Immature natural killer cell (primary cell): ENCODE measurements around the gene SLC12A8. TPM values are rescaled to one million over a fixed set of nuclear protein-coding genes. Genes with fewer than 3 reads are reported as not detected.
A peak's percentile ranks its signal among the peaks of the same experiment; 100 is the strongest.

ENCODE experiments used
- DNase-seq, 3 donors: peaks; one replicate each; pipeline ENCODE4 v3.0.0; 2022; ENCODE audit warnings: mixed read lengths in 1 of 3
- H3K27ac Mint-ChIP-seq, 6 donors: one replicate each; pipeline ENCODE4 v1.8.0; 2020; ENCODE audit warnings: mixed read lengths in 6 of 6, mild to moderate bottlenecking in 5 of 6, inconsistent platforms in 4 of 6, moderate library complexity in 3 of 6
- H3K27me3 Mint-ChIP-seq, 3 donors: one replicate each; pipeline ENCODE4 v1.8.0; 2020 to 2021; ENCODE audit warnings: low read depth in 3 of 3, mild to moderate bottlenecking in 3 of 3, mixed read lengths in 3 of 3, moderate library complexity in 3 of 3, inconsistent platforms in 1 of 3
- H3K36me3 Mint-ChIP-seq, 3 donors: one replicate each; pipeline ENCODE4 v1.8.0; 2020; ENCODE audit warnings: mixed read lengths in 3 of 3, inconsistent platforms in 2 of 3, mild to moderate bottlenecking in 2 of 3
- H3K4me1 Mint-ChIP-seq, 2 donors: one replicate each; pipeline ENCODE4 v1.8.0; 2020; ENCODE audit warnings: inconsistent platforms in 2 of 2, mild to moderate bottlenecking in 2 of 2, mixed read lengths in 2 of 2, moderate library complexity in 1 of 2
- H3K4me3 Mint-ChIP-seq, 5 donors: one replicate each; pipeline ENCODE4 v1.8.0; 2020; ENCODE audit warnings: mild to moderate bottlenecking in 5 of 5, mixed read lengths in 5 of 5, inconsistent platforms in 3 of 5, moderate library complexity in 3 of 5
- H3K9me3 Mint-ChIP-seq, 6 donors: one replicate each; pipeline ENCODE4 v1.8.0; 2020; ENCODE audit warnings: mild to moderate bottlenecking in 6 of 6, mixed read lengths in 6 of 6, inconsistent platforms in 4 of 6, moderate library complexity in 3 of 6
- polyA plus RNA-seq, 3 donors: library from polyadenylated mRNA; unstranded; fragments of 300-500 nt; fragmentation: Illumina TruSeq; gene quantifications; one replicate each; pipeline ENCODE4 v1.2.3, GENCODE V29; 2021

SLC12A8 gene
- polyA plus RNA-seq, 3 donors from 2014 or later = 0.43 to 2.8 TPM; not detected in 1

DNA sequence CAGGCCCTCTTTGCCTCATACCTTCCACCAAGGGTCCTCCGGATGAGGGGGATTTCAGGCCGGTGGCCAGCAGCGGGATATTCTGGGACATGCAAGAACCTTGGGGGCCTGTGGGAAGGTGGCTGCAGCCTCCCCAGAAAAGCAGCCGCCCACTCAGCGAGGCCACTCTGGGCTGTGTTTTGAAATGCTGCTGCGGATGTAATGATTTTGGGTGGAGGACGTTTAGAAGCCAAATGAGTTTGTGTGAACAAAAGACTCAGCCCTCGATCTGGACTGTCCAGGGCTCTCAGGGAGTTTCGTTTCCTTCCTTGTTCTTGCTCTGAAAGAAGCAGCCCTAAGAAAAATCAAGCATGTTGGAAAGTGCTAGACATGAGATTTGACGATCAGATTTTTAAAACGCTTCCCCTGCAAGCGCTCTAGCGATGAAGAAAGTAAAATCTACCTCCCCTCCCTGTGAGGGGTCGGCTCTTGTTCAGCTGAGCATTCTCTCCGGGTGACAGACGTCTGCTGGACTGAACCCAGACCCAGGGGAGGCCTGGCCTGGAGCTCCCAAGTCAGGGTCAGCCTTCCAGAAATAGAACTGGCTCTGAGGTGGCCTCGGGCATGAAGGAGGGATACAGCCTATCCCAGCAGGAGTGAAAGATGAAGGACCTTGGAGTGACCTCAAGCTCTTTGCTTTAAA, 169.7 kb downstream of the SLC12A8 start:
- Mint-ChIP-seq H3K9me3 (peaks cover 0 to 1% (median 0%) of the 10 kb centered on the region in 6 donors), H3K4me3 (no peak overlapping the region)

GRCh38 chr3:125039131-125040100, 173.1 kb downstream of the SLC12A8 start:
- H3K4me3 Mint-ChIP-seq = no peak overlapping the region
- H3K27me3 Mint-ChIP-seq = peaks cover 0 to 6% (median 2%) of the 10 kb centered on the region in 3 donors
- H3K4me1 Mint-ChIP-seq = peaks cover 75% of the 10 kb centered on the region in 2 donors
- H3K9me3 Mint-ChIP-seq = peaks cover 3 to 11% (median 6%) of the 10 kb centered on the region in 6 donors
- DNase-seq = no peak
- peak overlapping the region; percentile 12 to 68 (median 40) for H3K27ac Mint-ChIP-seq
- H3K36me3 Mint-ChIP-seq = peaks cover 5 to 14% (median 5%) of the 10 kb centered on the region in 3 donors

More for the DNA sequence above, 169.7 kb downstream of the SLC12A8 start:
- Mint-ChIP-seq H3K27ac (peak overlapping the region in 3 of 6 donors; percentile 15 to 61 (median 19)), H3K27me3 (peaks cover 0 to 1% (median 0%) of the 10 kb centered on the region in 3 donors), H3K36me3 (no peaks in the 10 kb centered on the region), H3K4me1 (peaks cover 41 to 65% of the 10 kb centered on the region in 2 donors)
- DNase-seq = no peak

DNA sequence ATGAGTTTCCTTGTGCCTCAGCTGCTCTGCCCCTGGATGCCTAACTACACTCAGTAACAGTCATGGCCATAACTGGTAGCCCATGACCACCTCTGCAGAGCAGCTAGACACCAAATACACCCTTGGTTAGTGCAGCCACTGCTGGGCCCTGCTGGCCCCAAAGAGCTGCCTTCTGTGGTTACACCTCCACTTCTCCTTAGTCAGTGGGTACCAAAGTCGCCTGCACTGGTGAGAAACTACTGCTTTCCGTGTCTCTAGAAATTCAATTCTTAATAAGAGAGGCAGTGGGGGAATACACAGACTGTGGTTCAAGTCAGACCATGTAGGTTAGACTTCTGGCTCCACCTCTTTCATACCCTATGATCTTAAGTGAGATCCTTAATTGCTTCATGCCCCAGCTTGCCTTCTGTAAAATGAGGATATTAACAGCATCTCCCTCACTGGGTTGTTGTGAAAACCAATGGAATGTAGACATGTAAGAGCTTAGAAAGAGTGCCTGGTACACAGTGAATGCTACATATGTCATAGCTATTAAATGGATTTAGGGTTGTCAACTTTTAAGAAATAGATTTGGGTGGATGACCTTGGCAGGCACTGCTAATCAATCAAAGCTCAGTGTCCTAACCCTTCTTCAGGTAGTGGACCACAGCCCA, 174.9 kb downstream of the SLC12A8 start:
- H3K4me3 Mint-ChIP-seq = peak overlapping the region in 4 of 5 donors; percentile 7 to 35 (median 17)
- peaks cover 75 to 88% of the 10 kb centered on the region in 2 donors for H3K4me1 Mint-ChIP-seq
- H3K27me3 Mint-ChIP-seq = peaks cover 0 to 4% (median 2%) of the 10 kb centered on the region in 3 donors
- H3K9me3 Mint-ChIP-seq = peaks cover 3 to 11% (median 6%) of the 10 kb centered on the region in 6 donors
- peaks cover 5 to 14% (median 5%) of the 10 kb centered on the region in 3 donors for H3K36me3 Mint-ChIP-seq
- DNase-seq = peak in 1 of 3 donors; percentile 9
- H3K27ac Mint-ChIP-seq = peak overlapping the region; percentile 54 to 85 (median 62)

DNA sequence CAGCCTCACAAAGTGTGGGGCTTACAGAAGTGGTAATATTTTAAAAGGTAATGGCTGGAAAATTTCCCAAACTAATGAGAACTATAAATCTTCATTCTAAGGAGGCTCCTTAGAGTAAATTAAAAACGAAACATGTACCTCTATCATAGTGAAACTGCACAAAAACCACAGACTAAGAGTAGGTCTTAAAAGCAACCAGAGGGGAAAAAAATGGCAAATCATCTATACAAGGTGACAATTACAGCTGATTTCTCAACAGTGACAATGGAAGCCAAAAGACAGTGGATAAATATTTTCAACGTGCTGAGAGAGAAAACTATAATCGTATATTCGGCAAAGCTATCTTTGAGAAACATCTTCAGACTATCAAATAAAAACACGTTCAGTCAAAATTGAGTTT, 177.3 kb downstream of the SLC12A8 start:
- Mint-ChIP-seq H3K4me3 (peak overlapping the region; percentile 0 to 60 (median 46)), H3K4me1 (peaks cover 78 to 94% of the 10 kb centered on the region in 2 donors), H3K36me3 (peaks cover 5 to 14% (median 5%) of the 10 kb centered on the region in 3 donors), H3K27me3 (peaks cover 0 to 4% (median 2%) of the 10 kb centered on the region in 3 donors), H3K9me3 (peaks cover 3 to 11% (median 6%) of the 10 kb centered on the region in 6 donors), H3K27ac (peak overlapping the region; percentile 50 to 91 (median 80))
- DNase-seq = peak; percentile 46 to 61 (median 47)

DNA sequence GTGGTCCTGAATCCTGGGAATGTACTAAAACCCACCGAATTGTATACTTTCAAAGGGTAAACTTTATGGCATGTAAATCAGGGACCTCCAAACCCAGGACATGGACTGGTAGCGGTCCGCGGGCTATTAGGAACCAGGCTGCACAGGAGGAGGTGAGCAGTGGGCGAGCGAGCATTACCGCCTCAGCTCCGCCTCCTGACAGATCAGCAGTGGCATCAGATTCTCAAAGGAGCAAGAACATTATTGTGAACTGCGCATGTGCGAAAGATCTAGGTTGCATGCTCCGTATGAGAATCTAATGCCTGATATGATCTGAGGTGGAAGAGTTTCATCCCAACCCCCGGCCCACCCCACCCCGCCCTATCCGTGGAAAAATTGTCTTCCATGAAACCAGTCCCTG, 178.9 kb downstream of the SLC12A8 start:
- Mint-ChIP-seq H3K27ac (peak overlapping the region in 4 of 6 donors; percentile 51 to 84 (median 79)), H3K4me3 (no peak overlapping the region), H3K36me3 (peaks cover 6 to 14% (median 10%) of the 10 kb centered on the region in 3 donors), H3K27me3 (peaks cover 0 to 4% (median 2%) of the 10 kb centered on the region in 3 donors), H3K4me1 (peaks cover 76 to 92% of the 10 kb centered on the region in 2 donors), H3K9me3 (peaks cover 3 to 11% (median 6%) of the 10 kb centered on the region in 6 donors)
- no peak for DNase-seq

DNA sequence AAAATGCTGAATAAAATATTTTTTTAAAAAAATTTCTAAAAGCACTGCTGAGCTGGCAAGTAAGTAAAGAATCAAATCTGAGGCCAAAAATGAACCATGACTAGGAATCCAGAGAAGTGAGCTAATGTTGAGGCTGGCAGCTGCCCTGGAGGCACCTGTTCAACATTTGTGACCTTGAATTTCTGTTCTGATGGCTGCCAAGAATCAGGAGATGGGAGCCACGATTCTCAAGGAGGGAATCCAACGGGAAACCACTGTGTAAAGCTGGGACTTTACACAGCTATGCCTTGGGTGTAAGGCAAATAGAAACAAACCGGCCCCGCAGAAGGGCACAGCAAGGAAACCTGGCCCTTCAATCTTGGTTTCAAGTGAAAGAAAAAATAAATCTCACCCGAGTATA, 179.4 kb downstream of the SLC12A8 start:
- Mint-ChIP-seq H3K27ac (peak overlapping the region in 5 of 6 donors; percentile 51 to 84 (median 83)), H3K27me3 (peaks cover 0 to 6% (median 2%) of the 10 kb centered on the region in 3 donors), H3K36me3 (peaks cover 11 to 18% (median 15%) of the 10 kb centered on the region in 3 donors), H3K9me3 (peaks cover 3 to 11% (median 6%) of the 10 kb centered on the region in 6 donors), H3K4me1 (peaks cover 76 to 92% of the 10 kb centered on the region in 2 donors), H3K4me3 (no peak overlapping the region)
- no peak for DNase-seq

DNA sequence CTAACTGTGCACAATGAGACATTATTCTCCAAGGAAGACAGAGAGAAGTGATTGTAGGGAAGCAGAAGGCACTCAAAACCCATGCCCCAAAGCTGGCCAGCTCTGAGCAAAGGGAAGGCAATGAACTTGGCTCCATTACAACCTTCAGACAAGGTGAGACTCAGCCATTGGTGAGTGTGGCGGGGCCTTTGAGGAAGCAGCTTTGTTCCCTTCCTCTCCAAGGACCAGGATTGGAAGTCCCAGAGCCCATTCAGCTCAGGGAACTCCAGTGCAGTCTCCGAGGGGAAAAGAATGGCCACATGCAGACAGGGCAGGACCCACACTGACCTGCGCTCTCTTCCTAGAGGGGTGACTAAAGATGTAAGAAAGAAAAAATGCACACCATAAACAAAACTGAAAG, 179.9 kb downstream of the SLC12A8 start:
- Mint-ChIP-seq H3K36me3 (peaks cover 15 to 22% (median 20%) of the 10 kb centered on the region in 3 donors), H3K4me1 (peaks cover 76 to 92% of the 10 kb centered on the region in 2 donors), H3K27ac (peak overlapping the region in 5 of 6 donors; percentile 49 to 89 (median 84)), H3K27me3 (peaks cover 0 to 8% (median 2%) of the 10 kb centered on the region in 3 donors), H3K9me3 (peaks cover 3 to 11% (median 6%) of the 10 kb centered on the region in 6 donors), H3K4me3 (no peak overlapping the region)
- no peak for DNase-seq

Other genes starting within 250 kb of the SLC12A8 start
- gene HEG1, start 156.8 kb downstream of the SLC12A8 start, polyA plus RNA-seq = 10 to 100 TPM in 1 of 3 donors, 1 to 10 TPM in 2; 2.1 to 12.1 (median 4.9) TPM
- gene ZNF148, start 162.6 kb upstream of the SLC12A8 start, polyA plus RNA-seq = 10 to 100 TPM; 53.6 to 81.9 (median 74.3) TPM